GM10248 (cell line): ENCODE data around the gene ZDHHC11.
"Not testable (repeated sequence)": the region's sequence is repeated elsewhere in the genome, so short reads cannot be mapped to it uniquely, and the experiment has no call there.

ENCODE experiments used
- CTCF ChIA-PET: fragments of 300-600 bp; sonication (Branson Sonifier 250); formaldehyde crosslinking; extraction: SDS; loops from one replicate; lab custom pipeline; 2021; ENCODE audit warnings: antibody characterized with exemption; lab: Yijun Ruan, JAX
- POLR2A ChIA-PET: fragments of 350-650 bp; sonication (Branson Sonifier 250); formaldehyde crosslinking; extraction: SDS; loops from one replicate; lab custom pipeline; 2020; ENCODE audit warnings: antibody characterized with exemption; lab: Yijun Ruan, JAX
- DNase-seq: peaks from one replicate; pipeline ENCODE4 v3.0.0; 2012; ENCODE audit errors: extremely low spot score
- TF ChIP-seq, protein P1 (sequence below): IDR thresholded peaks from 2 replicates; pipeline ENCODE4 v1.5.1; 2012; ENCODE audit warnings: mild to moderate bottlenecking, low read depth; ENCODE audit errors: extremely low read depth, missing control alignments, control extremely low read depth

The ZDHHC11 gene

DNA sequence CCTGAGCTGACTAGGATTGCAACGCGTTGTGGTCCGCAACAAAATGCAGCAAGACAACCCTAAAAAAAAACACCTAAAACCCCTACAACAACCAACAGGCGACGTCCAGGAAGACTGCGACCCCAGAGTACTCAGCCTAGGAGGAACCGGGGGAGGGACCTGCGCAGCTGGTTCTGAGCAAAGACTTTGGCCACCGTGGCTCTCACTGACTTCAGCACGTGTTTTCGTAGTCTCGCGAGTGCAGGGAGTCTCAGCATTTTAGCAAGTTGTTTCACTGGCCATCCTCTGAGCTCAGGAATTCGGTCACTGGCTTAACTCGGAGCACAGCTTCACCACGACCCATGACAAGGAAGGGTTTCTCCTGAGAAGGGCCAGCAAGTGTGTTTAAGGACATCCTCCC lies 8.6 kb upstream of the ZDHHC11 start:
- no peak for DNase-seq
- ChIA-PET CTCF (no interaction called here), POLR2A (no interaction called here)

DNA sequence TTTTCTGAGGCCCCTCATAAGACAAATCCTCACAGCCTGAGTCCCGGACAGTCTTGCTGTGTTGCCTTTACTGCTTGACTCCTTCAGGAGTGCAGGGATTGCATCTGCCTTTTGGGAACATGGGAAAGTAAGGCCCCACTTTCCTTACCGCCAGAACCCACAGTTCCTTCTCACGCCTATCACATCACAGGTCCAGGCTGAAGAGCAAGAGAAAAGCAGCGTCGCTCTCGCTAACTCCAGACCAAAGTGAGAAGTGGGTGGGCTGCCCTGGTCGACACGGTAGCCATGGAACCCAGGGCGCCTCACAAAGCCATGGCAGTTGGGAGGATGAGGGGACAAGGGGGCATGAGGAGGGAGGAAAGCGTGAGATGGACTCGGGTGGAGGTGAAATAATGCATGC lies 7.9 kb upstream of the ZDHHC11 start:
- POLR2A ChIA-PET = no interaction called here
- CTCF ChIA-PET = no interaction called here
- TF ChIP-seq, protein P1, sequence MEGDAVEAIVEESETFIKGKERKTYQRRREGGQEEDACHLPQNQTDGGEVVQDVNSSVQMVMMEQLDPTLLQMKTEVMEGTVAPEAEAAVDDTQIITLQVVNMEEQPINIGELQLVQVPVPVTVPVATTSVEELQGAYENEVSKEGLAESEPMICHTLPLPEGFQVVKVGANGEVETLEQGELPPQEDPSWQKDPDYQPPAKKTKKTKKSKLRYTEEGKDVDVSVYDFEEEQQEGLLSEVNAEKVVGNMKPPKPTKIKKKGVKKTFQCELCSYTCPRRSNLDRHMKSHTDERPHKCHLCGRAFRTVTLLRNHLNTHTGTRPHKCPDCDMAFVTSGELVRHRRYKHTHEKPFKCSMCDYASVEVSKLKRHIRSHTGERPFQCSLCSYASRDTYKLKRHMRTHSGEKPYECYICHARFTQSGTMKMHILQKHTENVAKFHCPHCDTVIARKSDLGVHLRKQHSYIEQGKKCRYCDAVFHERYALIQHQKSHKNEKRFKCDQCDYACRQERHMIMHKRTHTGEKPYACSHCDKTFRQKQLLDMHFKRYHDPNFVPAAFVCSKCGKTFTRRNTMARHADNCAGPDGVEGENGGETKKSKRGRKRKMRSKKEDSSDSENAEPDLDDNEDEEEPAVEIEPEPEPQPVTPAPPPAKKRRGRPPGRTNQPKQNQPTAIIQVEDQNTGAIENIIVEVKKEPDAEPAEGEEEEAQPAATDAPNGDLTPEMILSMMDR = no peak
- no peak for DNase-seq

More for the DNA sequence above, 8.6 kb upstream of the ZDHHC11 start:
- TF ChIP-seq, protein P1 = no peak

DNA sequence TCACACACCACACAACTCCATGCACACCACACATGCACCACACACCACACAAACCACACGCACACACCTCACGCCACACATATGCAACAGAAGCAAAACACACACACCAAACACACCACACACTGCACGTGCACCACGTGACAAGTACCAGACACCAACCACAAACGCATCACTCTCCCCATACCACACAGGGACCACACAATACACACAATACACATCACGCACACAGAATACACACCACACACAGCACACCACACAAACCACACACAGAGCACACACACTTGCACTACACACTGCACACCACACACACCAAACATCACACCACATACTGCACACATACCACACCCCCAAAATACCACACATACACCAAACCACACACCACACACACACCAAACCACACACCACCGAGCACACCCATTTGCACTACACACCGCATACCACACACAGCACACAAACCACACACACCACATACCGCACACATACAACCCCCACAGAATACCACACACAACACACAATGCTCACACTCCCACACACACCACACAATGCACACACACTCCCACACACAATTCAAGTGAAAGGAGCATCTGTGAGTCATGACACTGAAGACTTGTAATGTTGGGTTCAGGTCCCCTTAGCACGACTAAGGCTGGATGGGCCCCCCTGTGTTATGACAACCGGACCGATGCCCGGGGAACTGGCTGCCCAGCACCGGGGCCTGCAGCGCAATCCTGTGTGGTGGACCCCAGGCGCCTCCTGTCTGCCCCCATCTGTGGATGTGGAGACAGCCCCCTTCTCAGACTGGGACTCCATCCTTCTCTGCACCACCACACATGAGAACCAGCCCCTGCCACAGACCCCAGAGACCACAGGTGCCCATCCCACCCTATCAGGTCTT lies 6.0 kb upstream of the ZDHHC11 start:
- TF ChIP-seq, protein P1 = no peak
- POLR2A ChIA-PET = no interaction called here
- CTCF ChIA-PET = no interaction called here
- no peak for DNase-seq

DNA sequence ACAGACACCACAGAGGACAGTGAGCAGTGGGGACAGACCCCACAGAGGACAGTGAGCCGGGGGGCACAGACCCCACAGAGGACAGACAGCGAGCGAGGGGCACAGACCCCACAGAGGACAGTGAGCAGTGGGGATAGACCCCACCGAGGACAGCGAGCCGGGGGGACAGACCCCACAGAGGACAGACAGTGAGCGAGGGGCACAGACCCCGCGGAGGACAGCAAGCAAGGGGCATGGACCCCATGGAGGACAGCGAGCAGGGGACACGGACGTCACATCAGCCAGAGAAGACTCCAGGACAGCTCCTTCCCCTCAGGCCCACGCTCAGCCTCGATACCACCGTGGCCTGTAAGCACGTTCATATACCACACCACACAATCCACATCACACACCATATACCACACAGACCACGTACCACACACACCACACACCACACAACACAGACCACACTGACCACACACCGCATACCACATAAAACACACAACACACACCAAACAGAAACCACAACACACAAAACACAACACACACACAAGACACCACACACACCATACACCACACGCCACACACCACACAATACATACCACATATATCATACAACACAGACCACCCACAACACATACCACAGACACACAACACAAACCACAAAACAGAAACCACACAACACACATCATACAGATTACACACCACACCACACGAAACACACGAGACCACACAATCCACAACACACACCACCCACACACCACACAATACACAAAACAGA lies 5.2 kb upstream of the ZDHHC11 start:
- TF ChIP-seq, protein P1 = no peak
- ChIA-PET POLR2A (no interaction called here), CTCF (no interaction called here)
- DNase-seq = no peak

DNA sequence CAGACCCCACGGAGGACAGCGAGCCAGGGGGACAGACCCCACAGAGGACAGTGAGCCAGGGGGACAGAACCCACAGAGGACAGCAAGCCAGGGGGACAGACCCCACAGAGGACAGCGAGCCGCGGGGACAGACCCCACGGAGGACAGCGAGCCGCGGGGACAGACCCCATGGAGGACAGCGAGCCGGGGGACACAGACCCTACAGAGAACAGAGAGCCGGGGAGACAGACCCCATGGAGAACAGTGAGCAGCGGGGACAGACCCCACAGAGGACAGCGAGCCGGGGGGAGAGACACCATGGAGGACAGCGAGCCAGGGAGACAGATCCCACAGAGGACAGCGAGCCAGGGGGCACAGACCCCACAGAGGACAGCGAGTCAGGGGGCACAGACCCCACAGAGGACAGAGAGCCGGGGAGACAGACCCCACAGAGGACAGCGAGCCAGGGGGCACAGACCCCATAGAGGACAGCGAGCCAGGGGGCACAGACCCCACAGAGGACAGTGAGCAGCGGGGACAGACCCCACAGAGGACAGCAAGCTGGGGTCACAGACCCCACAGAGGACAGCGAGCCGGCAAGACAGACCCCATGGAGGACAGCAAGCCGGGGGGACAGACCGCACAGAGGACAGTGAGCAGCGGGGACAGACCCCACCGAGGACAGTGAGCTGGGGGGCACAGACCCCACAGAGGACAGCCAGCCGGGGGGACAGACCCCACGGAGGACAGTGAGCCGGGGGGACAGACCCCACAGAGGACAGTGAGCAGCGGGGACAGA lies 4.4 kb upstream of the ZDHHC11 start:
- ChIA-PET CTCF (no interaction called here), POLR2A (no interaction called here)
- DNase-seq = no peak
- TF ChIP-seq, protein P1 = no peak

DNA sequence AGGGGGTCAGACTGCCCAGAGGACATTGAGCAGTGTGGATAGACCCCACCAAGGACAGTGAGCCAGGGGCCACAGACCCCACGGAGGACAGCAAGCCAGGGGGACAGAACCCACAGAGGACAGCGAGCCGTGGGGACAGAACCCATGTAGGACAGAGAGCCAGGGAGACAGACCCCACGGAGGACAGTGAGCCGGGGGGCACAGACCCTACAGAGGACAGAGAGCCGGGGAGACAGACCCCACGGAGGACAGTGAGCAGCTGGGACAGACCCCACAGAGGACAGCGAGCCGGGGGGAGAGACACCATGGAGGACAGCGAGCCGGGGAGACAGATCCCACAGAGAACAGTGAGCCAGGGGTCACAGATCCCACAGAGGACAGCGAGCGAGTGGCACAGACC lies 3.4 kb upstream of the ZDHHC11 start:
- TF ChIP-seq, protein P1 = no peak
- POLR2A ChIA-PET = no interaction called here
- no peak for DNase-seq
- CTCF ChIA-PET = no interaction called here

DNA sequence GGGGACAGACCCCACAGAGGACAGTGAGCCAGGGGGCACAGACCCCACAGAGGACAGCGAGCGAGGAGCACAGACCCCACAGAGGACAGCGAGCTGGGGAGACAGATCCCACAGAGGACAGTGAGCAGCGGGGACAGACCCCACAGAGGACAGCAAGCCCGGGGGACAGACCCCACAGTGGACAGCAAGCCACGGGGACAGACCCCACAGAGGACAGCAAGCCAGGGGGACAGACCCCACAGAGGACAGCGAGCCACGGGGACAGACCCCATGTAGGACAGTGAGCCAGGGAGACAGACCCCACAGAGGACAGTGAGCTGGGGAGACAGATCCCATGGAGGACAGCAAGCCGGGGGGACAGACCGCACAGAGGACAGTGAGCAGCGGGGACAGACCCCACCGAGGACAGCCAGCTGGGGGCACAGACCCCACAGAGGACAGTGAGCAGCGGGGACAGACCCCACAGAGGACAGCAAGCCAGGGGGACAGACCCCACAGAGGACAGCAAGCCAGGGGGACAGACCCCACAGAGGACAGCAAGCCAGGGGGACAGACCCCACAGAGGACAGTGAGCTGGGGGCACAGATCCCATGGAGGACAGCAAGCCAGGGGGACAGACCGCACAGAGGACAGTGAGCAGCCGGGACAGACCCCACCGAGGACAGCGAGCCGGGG lies 2.8 kb upstream of the ZDHHC11 start:
- CTCF ChIA-PET, DNase-seq, POLR2A ChIA-PET: not testable (repeated sequence)
